SK-N-MC (cell line): ENCODE measurements around the gene MTUS2.

Experiments used
- EZH2 ChIP-seq: fragments of 200-600 bp; sonication (generic); IDR thresholded peaks from one replicate; pipeline ENCODE4 v1.6.1; 2017; ENCODE audit warnings: antibody characterized with exemption
- FOXP2 ChIP-seq: optimal IDR thresholded peaks from 2 replicates; pipeline ENCODE3; 2011; ENCODE audit warnings: mild to moderate bottlenecking, moderate library complexity; ENCODE audit not compliant: insufficient read depth; ENCODE audit errors: extremely low read length, control extremely low read depth
- POLR2AphosphoS5 ChIP-seq: IDR thresholded peaks from 2 replicates; pipeline ENCODE4 v1.6.1; 2012; ENCODE audit warnings: mild to moderate bottlenecking, low read depth, low read length, borderline replicate concordance

GRCh38 chr13:29496241-29496712 lies 676.1 kb downstream of the MTUS2 start:
- TF ChIP-seq EZH2 (no peak), POLR2AphosphoS5 (no peak), FOXP2 (no peak)
